SK-N-MC (cell line): ENCODE results near the gene THEM4.

Experiments used
- EZH2 ChIP-seq: fragments of 200-600 bp; sonication (generic); IDR thresholded peaks from one replicate; pipeline ENCODE4 v1.6.1; 2017; ENCODE audit warnings: antibody characterized with exemption
- POLR2AphosphoS5 ChIP-seq: IDR thresholded peaks from 2 replicates; pipeline ENCODE4 v1.6.1; 2012; ENCODE audit warnings: mild to moderate bottlenecking, low read depth, low read length, borderline replicate concordance

DNA sequence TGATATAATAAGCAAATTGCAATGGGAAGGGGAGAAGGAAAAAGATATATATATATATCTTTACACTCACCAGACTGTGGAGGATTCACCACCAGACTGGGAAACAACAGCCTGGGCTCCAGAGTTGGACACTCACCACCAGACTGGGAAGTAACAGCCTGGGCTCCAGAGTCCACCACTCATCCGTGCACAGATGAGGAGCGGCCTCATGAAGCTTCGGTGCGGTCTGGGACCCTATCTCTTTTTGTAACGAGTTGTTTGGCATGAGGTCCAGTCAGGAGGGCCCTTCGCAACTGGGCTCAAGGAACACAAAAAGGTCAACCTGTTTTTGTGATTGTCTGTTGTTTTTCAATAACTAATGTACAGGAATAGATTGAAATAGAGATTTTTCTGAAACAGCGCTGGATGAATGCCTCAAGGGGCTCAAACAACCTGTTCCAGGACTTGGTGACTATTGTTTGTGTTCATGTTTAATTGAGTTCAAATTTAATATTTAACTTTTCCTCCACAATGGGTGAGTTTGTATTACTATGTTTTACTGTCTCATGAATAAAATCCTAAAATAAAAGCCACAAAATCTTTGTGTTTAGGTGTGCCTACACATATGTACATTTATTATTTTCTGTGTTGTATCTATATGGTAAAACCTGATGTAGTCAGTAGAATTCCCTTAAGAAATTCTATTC lies 44.2 kb upstream of the THEM4 start:
- TF ChIP-seq POLR2AphosphoS5: no peak
- TF ChIP-seq EZH2: no peak
